GM21381 (cell line): ENCODE measurements around the gene GEMIN8.

Source experiments
- ATAC-seq: cut with Tn5 transposase; IDR thresholded peaks from one replicate; pipeline ENCODE4 v1.9.1; 2021; ENCODE audit warnings: mild to moderate bottlenecking, moderate library complexity; ENCODE audit not compliant: unreplicated experiment

GEMIN8 gene

GRCh38 chrX:14017399-14017798 is 12.3 kb downstream of the GEMIN8 start:
- no peak for ATAC-seq

- no peak for ATAC-seq
Observed at GRCh38 chrX:14015941-14016340, 13.8 kb downstream of the GEMIN8 start.

GRCh38 chrX:14015294-14015693 is 14.4 kb downstream of the GEMIN8 start:
- ATAC-seq: no peak

DNA sequence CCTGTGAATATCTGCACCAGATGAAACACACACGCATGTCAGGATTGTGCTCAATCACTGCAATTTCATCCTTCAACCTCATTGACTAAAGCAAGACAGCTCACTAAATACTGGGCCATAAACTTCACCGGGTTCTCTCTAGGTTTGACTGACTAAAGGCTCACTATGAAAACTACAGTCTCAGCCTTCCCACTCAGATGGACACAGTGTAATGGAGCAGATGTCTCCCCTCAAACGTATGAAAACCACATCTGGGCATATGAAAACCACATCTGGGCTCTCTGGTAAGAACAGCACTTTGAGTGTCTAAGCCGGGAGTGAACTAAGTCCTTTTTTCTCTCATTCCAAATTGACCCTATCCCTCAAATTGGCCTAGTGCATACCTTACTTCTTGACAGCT is 15.2 kb downstream of the GEMIN8 start:
- no peak for ATAC-seq

GRCh38 chrX:14013054-14013453 is 16.6 kb downstream of the GEMIN8 start:
- no peak for ATAC-seq

GRCh38 chrX:14010566-14010965 is 19.1 kb downstream of the GEMIN8 start:
- no peak for ATAC-seq

DNA sequence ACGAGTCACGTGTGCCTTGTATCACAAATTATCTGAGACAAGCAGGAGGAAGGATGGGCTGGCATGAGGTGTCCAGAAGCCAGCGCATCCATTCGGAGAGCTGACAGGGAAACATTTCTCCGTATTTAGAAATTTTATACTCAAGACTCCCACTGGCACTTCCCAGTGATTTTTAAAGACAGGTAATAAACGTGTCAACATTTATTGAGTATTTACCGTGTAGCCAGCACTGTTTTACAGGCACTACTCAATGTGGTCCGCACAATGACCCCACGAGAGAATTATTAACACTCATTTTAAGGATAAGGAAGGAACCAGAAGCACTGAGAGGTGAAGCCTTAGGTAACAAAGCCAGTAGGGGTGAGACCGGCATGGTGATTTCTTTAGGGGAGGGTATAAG is 23.2 kb downstream of the GEMIN8 start:
- no peak for ATAC-seq

- ATAC-seq: no peak
Observed at GRCh38 chrX:14003876-14004425, 25.7 kb downstream of the GEMIN8 start.

DNA sequence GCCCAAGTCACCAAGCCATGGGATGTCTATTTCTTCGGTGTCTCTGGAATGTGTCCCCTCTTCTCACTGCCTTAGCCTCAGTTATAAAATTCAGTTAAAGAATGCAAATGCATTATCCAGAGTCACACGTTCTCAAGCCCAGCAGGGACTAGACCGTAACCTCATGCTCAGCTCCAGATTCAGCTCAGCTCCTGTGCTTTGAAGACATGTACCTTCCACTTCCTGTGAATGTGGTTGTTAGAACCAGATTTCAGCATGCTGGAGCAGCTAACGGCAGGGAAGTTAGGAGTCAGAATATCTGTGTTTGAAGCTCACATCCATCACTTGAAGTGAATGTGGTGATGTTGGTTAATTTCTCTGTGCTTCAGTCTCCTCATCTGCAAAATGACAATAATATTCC is 26.7 kb downstream of the GEMIN8 start:
- no peak for ATAC-seq

GRCh38 chrX:13996650-13997049 is 33.0 kb downstream of the GEMIN8 start:
- ATAC-seq: no peak

GRCh38 chrX:13994536-13995080 is 35.1 kb downstream of the GEMIN8 start:
- ATAC-seq: no peak

DNA sequence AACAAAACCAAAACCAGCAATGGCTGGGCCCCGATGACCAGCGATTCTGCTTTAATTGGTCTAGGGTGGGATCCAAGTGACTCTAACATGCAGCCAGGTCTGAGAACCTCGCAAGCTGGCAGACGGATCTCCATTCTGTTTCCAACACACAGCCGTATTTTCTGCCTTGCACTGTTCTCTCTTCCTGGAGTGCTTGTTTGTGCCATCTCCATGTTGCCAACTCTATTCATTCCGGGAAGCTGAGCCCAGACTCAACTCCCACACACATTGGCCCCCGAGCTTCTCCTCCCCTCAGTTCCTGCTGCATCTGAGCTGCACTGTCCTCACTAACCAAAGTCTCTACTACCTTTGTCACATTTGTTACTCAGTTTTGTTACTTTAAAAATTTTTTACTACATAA is 35.6 kb downstream of the GEMIN8 start:
- ATAC-seq: no peak

GRCh38 chrX:13990126-13990800 is 39.4 kb downstream of the GEMIN8 start:
- no peak for ATAC-seq

DNA sequence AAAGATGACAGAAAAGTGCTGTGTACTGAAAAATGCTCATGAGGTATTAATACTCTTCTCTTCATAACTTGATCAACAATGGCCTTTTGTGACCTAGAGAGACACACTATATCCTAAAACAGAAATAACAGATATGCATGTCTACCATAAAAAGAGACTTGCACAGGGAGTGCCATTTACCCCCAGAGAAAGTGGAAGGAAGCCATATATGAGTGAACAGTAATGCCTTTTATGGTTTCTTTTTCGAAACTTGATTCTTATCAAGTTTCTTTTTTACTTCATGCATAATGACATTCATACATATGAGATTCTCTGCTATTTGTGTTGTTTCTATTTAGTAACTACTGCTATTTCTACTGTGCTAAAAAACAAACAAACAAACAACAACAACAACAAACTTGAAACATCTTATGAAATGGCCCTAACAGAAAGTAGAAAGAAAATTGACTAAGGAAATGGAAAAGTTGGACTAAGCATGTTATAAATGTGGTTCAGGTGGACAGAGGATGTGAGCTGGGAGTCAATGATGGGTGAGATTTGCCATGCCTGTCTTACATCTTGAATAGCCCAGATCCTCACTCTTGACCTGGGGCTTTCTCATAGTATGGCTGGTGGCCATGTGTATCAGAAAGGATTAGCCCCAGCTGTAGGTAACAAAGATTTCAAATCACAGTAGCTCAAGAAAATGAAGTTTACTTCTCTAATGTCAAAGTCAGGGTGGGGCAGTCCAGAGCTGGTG is 43.8 kb downstream of the GEMIN8 start:
- no peak for ATAC-seq

DNA sequence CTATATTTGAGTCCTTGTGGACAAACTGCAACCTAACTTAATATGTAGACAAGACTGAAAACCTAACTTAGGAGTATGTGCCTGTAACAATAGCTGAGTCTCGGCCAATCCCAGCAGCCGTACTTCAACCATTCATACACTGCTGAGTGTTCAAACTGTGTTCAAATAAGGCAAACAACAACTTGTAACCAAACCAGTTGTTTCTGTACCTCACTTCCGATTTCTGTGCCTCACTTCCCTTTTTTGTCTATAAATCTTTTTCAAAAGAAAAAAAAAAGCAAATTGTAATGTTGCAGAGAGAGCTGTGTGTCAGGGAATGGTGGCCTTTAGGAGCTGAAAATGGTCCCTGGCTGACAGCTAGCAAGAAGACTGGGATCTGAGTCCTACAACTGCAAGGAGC is 46.0 kb downstream of the GEMIN8 start:
- ATAC-seq: no peak

- ATAC-seq: no peak
Observed at GRCh38 chrX:13968198-13968597, 61.5 kb downstream of the GEMIN8 start.

GRCh38 chrX:13967636-13968035 is 62.1 kb downstream of the GEMIN8 start:
- ATAC-seq: no peak

DNA sequence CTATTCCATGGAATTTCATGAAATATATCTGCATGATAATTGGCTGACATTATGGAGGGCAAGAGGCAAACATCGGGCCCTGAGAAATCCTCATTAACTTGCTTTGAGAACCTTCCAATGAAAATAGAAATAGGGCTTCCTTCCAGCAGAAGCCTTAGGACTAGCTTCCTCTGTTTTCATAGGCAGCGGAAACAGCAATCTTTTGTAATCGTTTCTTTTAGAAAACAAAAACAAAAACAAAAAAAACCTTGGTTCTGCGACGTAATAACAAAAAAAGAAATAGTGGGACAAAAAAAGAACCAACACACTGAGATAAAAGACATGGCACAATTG is 62.9 kb downstream of the GEMIN8 start:
- no peak for ATAC-seq

DNA sequence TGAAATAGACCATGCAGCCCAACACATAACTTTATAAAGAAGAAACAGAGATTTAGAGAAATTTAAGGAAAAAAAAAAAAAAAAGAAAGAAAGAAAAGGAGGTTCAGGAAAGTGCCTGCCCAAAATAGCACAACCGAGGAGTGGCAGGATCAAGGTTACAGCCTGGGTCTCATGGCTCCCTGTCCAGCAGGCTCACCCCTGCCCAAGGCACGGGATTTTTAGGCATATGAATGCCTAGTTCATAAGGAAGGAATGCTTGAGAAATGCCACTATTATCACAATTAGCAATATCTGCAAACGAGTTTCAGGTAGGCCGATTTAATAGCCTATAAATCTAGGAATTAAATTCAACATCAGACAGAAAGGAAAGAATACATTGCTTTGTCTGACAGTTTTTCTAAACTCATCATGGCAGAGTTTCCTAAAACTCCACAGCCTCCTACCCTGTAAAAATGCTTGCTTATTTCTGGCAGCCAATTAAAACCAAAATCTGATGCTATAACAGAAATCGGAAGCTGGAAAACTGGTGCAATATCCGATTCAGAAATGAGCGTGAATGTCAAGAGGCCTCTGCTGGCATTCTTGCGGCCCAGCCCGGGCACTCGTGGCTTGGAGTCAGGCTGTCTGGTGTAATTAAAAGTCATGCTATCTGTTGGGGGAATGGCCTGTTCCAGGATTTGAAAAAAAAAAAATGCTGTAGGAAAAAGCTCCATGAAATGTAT is 63.5 kb downstream of the GEMIN8 start:
- ATAC-seq: no peak

GRCh38 chrX:13965531-13965930 is 64.2 kb downstream of the GEMIN8 start:
- no peak for ATAC-seq

DNA sequence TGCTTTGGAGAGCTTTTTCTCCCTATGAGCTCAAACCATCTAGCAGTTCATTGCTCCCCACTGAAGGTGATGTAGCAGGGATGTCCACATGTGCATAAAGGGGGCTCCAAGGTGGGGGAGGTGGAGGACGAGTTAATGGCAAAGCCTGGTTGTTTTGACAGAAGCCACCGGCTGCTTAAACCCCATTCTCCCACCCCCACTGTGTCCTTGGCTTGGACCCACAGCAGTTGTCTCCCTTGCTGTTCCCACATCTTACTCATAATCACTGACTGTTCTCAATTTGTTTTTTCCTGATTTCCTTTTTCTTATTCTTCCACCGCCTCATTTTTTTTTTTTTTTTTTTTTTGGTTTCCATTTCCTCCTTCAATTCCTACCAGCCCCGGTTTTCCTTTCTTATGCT is 72.7 kb downstream of the GEMIN8 start:
- no peak for ATAC-seq
